Measurements from ENCODE around the gene ABR.

DNA sequence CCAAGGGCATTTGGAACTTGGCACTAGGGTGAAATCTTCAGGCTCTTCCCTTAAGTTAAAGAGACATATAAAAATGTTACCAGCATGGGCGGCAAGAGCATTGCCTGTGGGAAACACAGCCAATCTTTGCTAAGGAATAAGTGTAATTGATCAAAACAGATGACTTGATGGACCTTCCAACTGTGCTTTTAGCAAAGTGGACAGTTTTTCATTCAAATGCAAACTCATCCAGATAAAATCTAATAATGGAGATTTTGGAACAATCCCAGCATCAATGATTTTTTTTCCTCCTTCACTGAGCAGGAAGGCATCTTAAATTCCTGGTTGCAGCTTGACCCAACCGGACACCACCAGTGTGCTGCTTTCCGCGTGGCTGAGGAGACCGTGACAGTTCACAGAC is 47.6 kb upstream of the ABR start:
- TF ChIP-seq, protein P1, sequence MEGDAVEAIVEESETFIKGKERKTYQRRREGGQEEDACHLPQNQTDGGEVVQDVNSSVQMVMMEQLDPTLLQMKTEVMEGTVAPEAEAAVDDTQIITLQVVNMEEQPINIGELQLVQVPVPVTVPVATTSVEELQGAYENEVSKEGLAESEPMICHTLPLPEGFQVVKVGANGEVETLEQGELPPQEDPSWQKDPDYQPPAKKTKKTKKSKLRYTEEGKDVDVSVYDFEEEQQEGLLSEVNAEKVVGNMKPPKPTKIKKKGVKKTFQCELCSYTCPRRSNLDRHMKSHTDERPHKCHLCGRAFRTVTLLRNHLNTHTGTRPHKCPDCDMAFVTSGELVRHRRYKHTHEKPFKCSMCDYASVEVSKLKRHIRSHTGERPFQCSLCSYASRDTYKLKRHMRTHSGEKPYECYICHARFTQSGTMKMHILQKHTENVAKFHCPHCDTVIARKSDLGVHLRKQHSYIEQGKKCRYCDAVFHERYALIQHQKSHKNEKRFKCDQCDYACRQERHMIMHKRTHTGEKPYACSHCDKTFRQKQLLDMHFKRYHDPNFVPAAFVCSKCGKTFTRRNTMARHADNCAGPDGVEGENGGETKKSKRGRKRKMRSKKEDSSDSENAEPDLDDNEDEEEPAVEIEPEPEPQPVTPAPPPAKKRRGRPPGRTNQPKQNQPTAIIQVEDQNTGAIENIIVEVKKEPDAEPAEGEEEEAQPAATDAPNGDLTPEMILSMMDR (IDR thresholded peaks at IDR 0.05) = no peak
- no peak for TF ChIP-seq ZFX (IDR thresholded peaks at IDR 0.05; ENCODE audit: borderline replicate concordance)

Data from 22Rv1 (cell line).